ENCODE measurements around the gene AIPL1.

GRCh38 chr17:6470146-6470718 lies 35.3 kb upstream of the AIPL1 start:
- TF ChIP-seq YY1 (IDR thresholded peaks at IDR 0.05; ENCODE audit: insufficient read depth, insufficient read length): no peak
- no peak for TF ChIP-seq ZNF274 (IDR thresholded peaks at IDR 0.05; ENCODE audit: low read depth, low read length)
- TF ChIP-seq SUZ12 (IDR thresholded peaks at IDR 0.05; ENCODE audit: extremely low read depth, insufficient read depth, insufficient read length): no peak
